Upper lobe of left lung (tissue), 6 donors: ENCODE data around the gene EGFL7. TPM values are rescaled to one million over a fixed set of nuclear protein-coding genes. Genes with fewer than 3 reads are reported as not detected.
A peak's percentile ranks its signal among the peaks of the same experiment; 100 is the strongest.

ENCODE experiments used
- ATAC-seq, 2 donors: fragments of 200-7000 bp; cut with Tn5 transposase; one replicate each; pipeline ENCODE4 v1.9.1; 2022; ENCODE audit warnings: mild to moderate bottlenecking in 2 of 2, moderate library complexity in 2 of 2; ENCODE audit not compliant: low FRiP score in 2 of 2
- DNase-seq, 2 donors: peaks; one replicate each; pipeline ENCODE4 v3.0.0-alpha.2; 2019 to 2020
- H3K27ac ChIP-seq, 4 donors: fragments of 200-600 bp; sonication (generic); one replicate each; pipeline ENCODE4 v1.5.1; 2016 to 2019
- H3K27me3 ChIP-seq, 4 donors: fragments of 200-600 bp; sonication (generic); one replicate each; pipeline ENCODE4 v1.5.1; 2017 to 2019
- H3K36me3 ChIP-seq, 4 donors: fragments of 200-600 bp; sonication (generic); one replicate each; pipeline ENCODE4 v1.5.1; 2016 to 2019
- H3K4me1 ChIP-seq, 4 donors: fragments of 200-600 bp; sonication (generic); one replicate each; pipeline ENCODE4 v1.5.1; 2018 to 2019
- H3K4me3 ChIP-seq, 4 donors: fragments of 200-600 bp; sonication (generic); one replicate each; pipeline ENCODE4 v1.5.1; 2017 to 2019; ENCODE audit warnings: mild to moderate bottlenecking in 2 of 4, moderate library complexity in 1 of 4
- H3K9me3 ChIP-seq, 4 donors: fragments of 200-600 bp; sonication (generic); one replicate each; pipeline ENCODE4 v1.5.1; 2018 to 2019
- CTCF ChIP-seq, 6 experiments: fragments of 450-650 bp in 4 of 6; fragments of 200-600 bp in 2 of 6; sonication (generic) in 2 of 6; IDR thresholded peaks; one replicate each; pipeline ENCODE4 v1.5.1; 2016 to 2019; ENCODE audit warnings: antibody characterized with exemption in 6 of 6
- EP300 ChIP-seq, 4 donors: sonication (generic); formaldehyde crosslinking; IDR thresholded peaks; one replicate each; pipeline ENCODE4 v1.5.1; 2017; ENCODE audit warnings: antibody characterized with exemption in 4 of 4, control low read depth in 2 of 4
- POLR2A ChIP-seq, 4 donors: fragments of 450-650 bp; IDR thresholded peaks; one replicate each; pipeline ENCODE4 v1.5.1; 2016 to 2017; ENCODE audit warnings: antibody characterized with exemption in 4 of 4, mild to moderate bottlenecking in 2 of 4
- POLR2AphosphoS5 ChIP-seq, 2 donors: sonication (generic); formaldehyde crosslinking; IDR thresholded peaks; one replicate each; pipeline ENCODE4 v1.5.1; 2017; ENCODE audit warnings: antibody characterized with exemption in 2 of 2
- WGBS, 2 donors: methylation state at CpG; one replicate each; pipeline ENCODE4 v1.1.5; 2017 to 2018; 5-methylcytosine and 5-hydroxymethylcytosine counted together
- total RNA-seq, 6 donors: library from RNA; depleted of rRNA in 4 of 6; stranded (reverse); fragments of >200 nt in 4 of 6; gene quantifications; one replicate each; pipeline versions ENCODE4 v1.1.0 to v1.2.1, GENCODE V29; 2016 to 2021
- donor health status: DM: no; HTN: no; CAD: no; lungs with moderate emphysema.
- donor health status: DM: no; HTN: yes; CAD: no; lungs with severe emphysema.

EGFL7 gene
- total RNA-seq, 6 donors from 2014 or later = 77.9 to 321 (median 165) TPM

- TF ChIP-seq EP300 (IDR thresholded peaks at IDR 0.05) = no peak
- no peak for TF ChIP-seq POLR2AphosphoS5 (IDR thresholded peaks at IDR 0.05)
- TF ChIP-seq POLR2A (IDR thresholded peaks at IDR 0.05) = no peak
- TF ChIP-seq CTCF (IDR thresholded peaks at IDR 0.05) = no peak
- Histone ChIP-seq H3K36me3 (no peaks in the 10 kb centered on the region), H3K4me1 (peaks cover 54 to 76% (median 59%) of the 10 kb centered on the region in 4 donors), H3K27me3 (no peaks in the 10 kb centered on the region), H3K9me3 (no peaks in the 10 kb centered on the region), H3K4me3 (no peak overlapping the region), H3K27ac (no peak overlapping the region)
- DNase-seq (peak in 1 of 2 donors; percentile 80), ATAC-seq (no peak)
- 72% methylated on average over 10 of the region's 10 CpGs; no CpG with 5 or more reads in 1 of the 2 donors for WGBS, 2 donors
These were observed 41.0 kb upstream of the EGFL7 start for GRCh38 chr9:136621734-136622093.

GRCh38 chr9:136622538-136622948 lies 40.2 kb upstream of the EGFL7 start:
- H3K4me3 ChIP-seq = no peak overlapping the region
- DNase-seq (peak; percentile 15 to 80), ATAC-seq (no peak)
- H3K27me3 ChIP-seq = no peaks in the 10 kb centered on the region
- no peaks in the 10 kb centered on the region for H3K36me3 ChIP-seq
- no peak overlapping the region for H3K27ac ChIP-seq
- H3K9me3 ChIP-seq = no peaks in the 10 kb centered on the region
- WGBS, 2 donors = 98% methylated on average over 10 of the region's 16 CpGs; no CpG with 5 or more reads in 1 of the 2 donors
- no peak for TF ChIP-seq POLR2A (IDR thresholded peaks at IDR 0.05)
- TF ChIP-seq POLR2AphosphoS5 (IDR thresholded peaks at IDR 0.05) = no peak
- no peak for TF ChIP-seq EP300 (IDR thresholded peaks at IDR 0.05)
- no peak for TF ChIP-seq CTCF (IDR thresholded peaks at IDR 0.05)
- peaks cover 56 to 81% (median 66%) of the 10 kb centered on the region in 4 donors for H3K4me1 ChIP-seq

- peaks cover 59 to 78% (median 68%) of the 10 kb centered on the region in 4 donors for H3K4me1 ChIP-seq
- no peaks in the 10 kb centered on the region for H3K9me3 ChIP-seq
- ATAC-seq (no peak), DNase-seq (peak; percentile 20 to 59)
- TF ChIP-seq POLR2AphosphoS5 (IDR thresholded peaks at IDR 0.05) (no peak), EP300 (IDR thresholded peaks at IDR 0.05) (no peak), POLR2A (IDR thresholded peaks at IDR 0.05) (no peak)
- H3K27me3 ChIP-seq = no peaks in the 10 kb centered on the region
- no peaks in the 10 kb centered on the region for H3K36me3 ChIP-seq
- H3K4me3 ChIP-seq = no peak overlapping the region
- WGBS, 2 donors = 80 to 91% methylated on average over 6 to 19 of the region's 19 CpGs
- no peak overlapping the region for H3K27ac ChIP-seq
These were observed 39.5 kb upstream of the EGFL7 start for GRCh38 chr9:136623016-136623841.

- Histone ChIP-seq H3K4me1 (peaks cover 60 to 75% (median 66%) of the 10 kb centered on the region in 4 donors), H3K27ac (no peak overlapping the region), H3K9me3 (no peaks in the 10 kb centered on the region), H3K36me3 (no peaks in the 10 kb centered on the region), H3K4me3 (no peak overlapping the region), H3K27me3 (no peaks in the 10 kb centered on the region)
- WGBS, 2 donors = 64 to 70% methylated on average over 2 to 4 of the region's 13 CpGs
- no peak for ATAC-seq
- TF ChIP-seq POLR2A (IDR thresholded peaks at IDR 0.05) (no peak), CTCF (IDR thresholded peaks at IDR 0.05) (no peak), POLR2AphosphoS5 (IDR thresholded peaks at IDR 0.05) (no peak), EP300 (IDR thresholded peaks at IDR 0.05) (no peak)
- peak; percentile 49 to 76 for DNase-seq
These were observed 38.9 kb upstream of the EGFL7 start for GRCh38 chr9:136623842-136624183.

GRCh38 chr9:136624184-136624951 lies 38.3 kb upstream of the EGFL7 start:
- 77 to 78% methylated on average over 7 to 9 of the region's 16 CpGs for WGBS, 2 donors
- DNase-seq (peak; percentile 25 to 75), ATAC-seq (no peak)
- Histone ChIP-seq H3K4me1 (peaks cover 57 to 70% (median 61%) of the 10 kb centered on the region in 4 donors), H3K36me3 (no peaks in the 10 kb centered on the region), H3K27ac (peak overlapping the region in 3 of 4 donors; percentile 31 to 64 (median 61)), H3K9me3 (no peaks in the 10 kb centered on the region), H3K27me3 (no peaks in the 10 kb centered on the region), H3K4me3 (no peak overlapping the region)
- no peak for TF ChIP-seq POLR2A (IDR thresholded peaks at IDR 0.05)
- TF ChIP-seq EP300 (IDR thresholded peaks at IDR 0.05) = no peak
- TF ChIP-seq CTCF (IDR thresholded peaks at IDR 0.05) = no peak
- no peak for TF ChIP-seq POLR2AphosphoS5 (IDR thresholded peaks at IDR 0.05)
